ENCODE results near the gene CSH2.

CSH2 gene

GRCh38 chr17:63823659-63824331 is 49.7 kb downstream of the CSH2 start:
- H3K4me3 ChIP-seq (ENCODE audit: low read depth, low read length) = no peak overlapping the region
- no peak for DNase-seq (ENCODE audit: low read depth)

- H3K4me3 ChIP-seq (ENCODE audit: low read depth, low read length) = no peak overlapping the region
- no peak for DNase-seq (ENCODE audit: low read depth)
Observed at GRCh38 chr17:63822537-63822936, 50.9 kb downstream of the CSH2 start.

All from skeletal muscle cell (primary cell).